Lung (tissue), 12 donors: ENCODE data around the gene CENPS. TPM values are rescaled to one million over a fixed set of nuclear protein-coding genes. Genes with fewer than 3 reads are reported as not detected.

Experiments
- ATAC-seq: fragments of 200-7000 bp; cut with Tn5 transposase; one replicate; pipeline ENCODE4 v1.9.1; 2020; ENCODE audit warnings: moderate number of reproducible peaks; ENCODE audit not compliant: insufficient read depth, low FRiP score
- DNase-seq, 3 donors: peaks; one replicate each; pipeline ENCODE4 v3.0.0-alpha.2; 2013 to 2017
- H3K27ac ChIP-seq, 2 donors: one replicate each; pipeline ENCODE4 v1.5.1; 2013; ENCODE audit warnings: mild to moderate bottlenecking in 2 of 2, moderate library complexity in 2 of 2, control low read depth in 1 of 2, inconsistent platforms in 1 of 2, low read depth in 1 of 2, low read length in 1 of 2
- H3K27me3 ChIP-seq, 3 donors: one replicate each; pipeline ENCODE4 v1.5.1; 2013; ENCODE audit warnings: low read length in 2 of 3; ENCODE audit not compliant: control insufficient read depth in 3 of 3, insufficient read depth in 3 of 3
- H3K36me3 ChIP-seq, 4 donors: one replicate each; pipeline ENCODE4 v1.5.1; 2013; ENCODE audit warnings: low read length in 4 of 4, mild to moderate bottlenecking in 1 of 4, moderate library complexity in 1 of 4; ENCODE audit not compliant: control insufficient read depth in 4 of 4, insufficient read depth in 4 of 4
- H3K4me1 ChIP-seq, 5 donors: one replicate each; pipeline ENCODE4 v1.5.1; 2013; ENCODE audit warnings: low read length in 5 of 5, mild to moderate bottlenecking in 2 of 5, moderate library complexity in 1 of 5; ENCODE audit not compliant: control insufficient read depth in 5 of 5, insufficient read depth in 5 of 5
- H3K4me3 ChIP-seq: one replicate; pipeline ENCODE4 v1.5.1; 2013; ENCODE audit warnings: mild to moderate bottlenecking, control low read depth, moderate library complexity
- H3K9ac ChIP-seq, 2 donors: one replicate each; pipeline ENCODE4 v1.5.1; 2013; ENCODE audit warnings: low read length in 2 of 2, control low read depth in 1 of 2; ENCODE audit not compliant: insufficient read depth in 1 of 2
- H3K9me3 ChIP-seq, 4 donors: one replicate each; pipeline ENCODE4 v1.5.1; 2013; ENCODE audit warnings: low read length in 3 of 4, mild to moderate bottlenecking in 1 of 4, moderate library complexity in 1 of 4; ENCODE audit not compliant: control insufficient read depth in 4 of 4, insufficient read depth in 3 of 4
- WGBS, 2 donors: extraction: QIAGEN DNeasy Blood & Tissue Kit; methylation state at CpG; one replicate each; pipeline ENCODE4 v1.1.7; 2013; 5-methylcytosine and 5-hydroxymethylcytosine counted together
- polyA plus RNA-seq, 2 donors: library from polyadenylated mRNA; stranded (reverse); fragments of 200-250 nt; gene quantifications; one replicate each; pipeline ENCODE4 v1.2.1, GENCODE V29; 2013
- total RNA-seq, 2 donors: library from RNA; depleted of rRNA in 1 of 2; stranded (reverse); fragments of >200 nt in 1 of 2; gene quantifications; one replicate each; pipeline ENCODE4 v1.2.1, GENCODE V29; 2014 to 2021
- TF ChIP-seq, protein P1 (sequence below): IDR thresholded peaks from 2 replicates; pipeline ENCODE4 v1.5.1; 2012; ENCODE audit warnings: mild to moderate bottlenecking; ENCODE audit errors: control extremely low read depth, extremely low read depth
- donor health status: control.
- donor health status: control.
- donor health status: Bipolar disorder and iron deficiency.
- donor health status: healthy.
- donor health status: DM: yes; HTN: yes; CAD: no.

Gene CENPS
- total and polyA plus RNA-seq, 4 donors = 12.5 to 21.0 (median 17.5) TPM

DNA sequence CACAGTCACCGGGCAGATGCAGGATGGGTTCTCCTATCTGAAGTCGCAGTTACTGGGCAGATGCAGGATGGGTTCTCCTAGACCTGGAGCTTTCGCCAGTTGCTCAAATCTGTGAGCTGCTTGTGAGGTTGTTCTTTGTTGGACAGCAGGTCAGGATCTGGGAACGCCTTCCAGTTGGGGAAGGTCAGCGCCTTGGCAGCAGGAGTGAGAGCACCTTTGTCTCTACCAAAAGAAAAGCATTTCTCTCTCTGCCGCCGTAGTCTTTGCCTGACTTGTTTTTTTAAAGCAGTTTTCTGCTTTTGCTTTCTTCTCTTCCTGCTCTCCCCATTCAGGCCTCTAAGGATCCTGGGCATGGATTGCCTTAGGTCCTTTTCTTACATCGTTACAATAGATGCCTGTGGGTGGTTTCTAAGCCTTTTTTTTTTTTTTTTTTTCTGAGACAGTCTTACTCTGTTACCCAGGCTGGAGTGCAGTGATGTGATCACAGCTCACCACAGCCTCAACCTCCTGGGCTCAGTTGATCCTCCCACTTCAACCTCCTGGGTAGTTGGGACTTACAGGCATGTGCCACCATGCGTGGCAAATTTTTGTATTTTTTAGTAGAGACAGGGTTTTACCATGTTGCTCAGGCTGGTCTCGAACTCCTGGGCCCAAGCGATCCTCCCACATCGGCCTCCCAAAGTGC is 60.2 kb downstream of the CENPS start:
- no peak for ATAC-seq
- H3K27ac ChIP-seq = no peak overlapping the region

More for the DNA sequence above, 60.2 kb downstream of the CENPS start:
- TF ChIP-seq, protein P1, sequence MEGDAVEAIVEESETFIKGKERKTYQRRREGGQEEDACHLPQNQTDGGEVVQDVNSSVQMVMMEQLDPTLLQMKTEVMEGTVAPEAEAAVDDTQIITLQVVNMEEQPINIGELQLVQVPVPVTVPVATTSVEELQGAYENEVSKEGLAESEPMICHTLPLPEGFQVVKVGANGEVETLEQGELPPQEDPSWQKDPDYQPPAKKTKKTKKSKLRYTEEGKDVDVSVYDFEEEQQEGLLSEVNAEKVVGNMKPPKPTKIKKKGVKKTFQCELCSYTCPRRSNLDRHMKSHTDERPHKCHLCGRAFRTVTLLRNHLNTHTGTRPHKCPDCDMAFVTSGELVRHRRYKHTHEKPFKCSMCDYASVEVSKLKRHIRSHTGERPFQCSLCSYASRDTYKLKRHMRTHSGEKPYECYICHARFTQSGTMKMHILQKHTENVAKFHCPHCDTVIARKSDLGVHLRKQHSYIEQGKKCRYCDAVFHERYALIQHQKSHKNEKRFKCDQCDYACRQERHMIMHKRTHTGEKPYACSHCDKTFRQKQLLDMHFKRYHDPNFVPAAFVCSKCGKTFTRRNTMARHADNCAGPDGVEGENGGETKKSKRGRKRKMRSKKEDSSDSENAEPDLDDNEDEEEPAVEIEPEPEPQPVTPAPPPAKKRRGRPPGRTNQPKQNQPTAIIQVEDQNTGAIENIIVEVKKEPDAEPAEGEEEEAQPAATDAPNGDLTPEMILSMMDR = no peak
- DNase-seq = no peak
- Histone ChIP-seq H3K27me3 (no peaks in the 10 kb centered on the region), H3K9ac (no peak overlapping the region), H3K4me1 (peaks cover 0 to 14% (median 4%) of the 10 kb centered on the region in 5 donors), H3K9me3 (no peaks in the 10 kb centered on the region), H3K4me3 (no peak overlapping the region), H3K36me3 (peaks cover 0 to 3% (median 1%) of the 10 kb centered on the region in 4 donors)
- WGBS, 2 donors = 87% methylated on average over 12 of the region's 12 CpGs

Other genes starting within 250 kb of the CENPS start
- gene KIF1B, start 219.9 kb upstream of the CENPS start, total RNA-seq = 10 to 100 TPM; 39.1 to 64.0 TPM
- gene KIF1B, start 219.9 kb upstream of the CENPS start, polyA plus RNA-seq = 1 to 10 TPM; 9.7 to 9.8 TPM
- gene PGD, start 31.4 kb upstream of the CENPS start, total RNA-seq = 100 to 1,000 TPM in 1 of 2 donors, 10 to 100 TPM in 1; 47.8 to 234 TPM
- 100 to 1,000 TPM in 1 of 2 donors, 10 to 100 TPM in 1; 94.5 to 421 TPM for gene PGD, start 31.4 kb upstream of the CENPS start, polyA plus RNA-seq
- gene CORT, start 19.6 kb downstream of the CENPS start, total RNA-seq = under 1 TPM in 1 of 2 donors, not detected in 1; 0.40 TPM
- gene CORT, start 19.6 kb downstream of the CENPS start, polyA plus RNA-seq = under 1 TPM; 0.10 to 0.20 TPM
- gene DFFA, start 42.1 kb downstream of the CENPS start, total RNA-seq = 10 to 100 TPM; 32.2 to 37.4 TPM
- gene DFFA, start 42.1 kb downstream of the CENPS start, polyA plus RNA-seq = 10 to 100 TPM; 13.8 to 21.9 TPM
- gene PEX14, start 44.5 kb downstream of the CENPS start, total RNA-seq = 10 to 100 TPM; 18.2 to 23.4 TPM
- 10 to 100 TPM; 18.1 to 29.2 TPM for gene PEX14, start 44.5 kb downstream of the CENPS start, polyA plus RNA-seq